Measurements from ENCODE around the gene AEBP2. TPM values are rescaled to one million over a fixed set of nuclear protein-coding genes. Genes with fewer than 3 reads are reported as not detected.

AEBP2 gene
- total and polyA plus RNA-seq, 2 of the 13 experiments (the other 11 are each of a cell fraction or from before 2014, with no cell fraction given) = 9.2 to 17.9 TPM

DNA sequence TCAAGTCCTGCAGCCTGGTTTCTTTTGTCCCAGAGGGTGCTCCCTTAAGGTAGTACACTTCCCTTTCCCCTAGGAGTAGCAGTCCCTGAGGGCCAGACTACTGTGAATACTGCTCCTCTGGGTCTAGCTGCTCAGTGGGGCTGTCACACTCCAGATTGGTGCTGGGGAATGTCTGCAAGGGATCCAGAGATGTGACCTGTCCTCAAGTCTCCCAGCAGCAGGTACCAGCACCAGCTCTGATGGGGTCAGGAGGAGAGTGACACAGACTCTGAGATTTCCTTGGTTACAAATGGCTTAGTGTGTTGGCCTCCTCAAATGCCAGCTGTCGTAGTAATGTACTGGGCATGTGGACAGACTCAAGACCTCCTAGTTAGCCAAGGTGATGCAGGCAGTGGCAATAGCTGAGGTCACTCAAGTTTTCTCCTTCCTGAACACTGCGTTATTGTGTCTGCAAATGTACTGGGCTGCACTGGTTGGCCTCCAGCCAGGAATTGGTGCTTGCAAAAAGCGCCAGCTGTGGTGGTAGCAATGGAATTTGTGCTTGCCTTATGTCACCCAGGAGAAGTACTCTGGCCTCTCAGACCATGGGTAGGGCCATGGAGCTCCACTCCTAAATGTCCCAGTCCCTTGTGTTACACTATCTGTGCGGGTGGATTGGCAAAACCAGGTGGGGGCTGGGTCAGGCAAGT, 36.4 kb upstream of the AEBP2 start (continued):
- TF ChIP-seq ZNF230 (CRISPR knock-in tag; IDR thresholded peaks at IDR 0.05) = no peak; the same call in 1 of the 2 replicates
- no peak for TF ChIP-seq ZNF563 (CRISPR knock-in tag; IDR thresholded peaks at IDR 0.05)
- no peak for TF ChIP-seq ZNF709 (CRISPR knock-in tag; IDR thresholded peaks at IDR 0.05)
- TF ChIP-seq CBFB (CRISPR knock-in tag; IDR thresholded peaks at IDR 0.05) = no peak
- TF ChIP-seq SAP130 (CRISPR knock-in tag; IDR thresholded peaks at IDR 0.05; ENCODE audit: low read depth) = no peak; the same call in 1 of the 2 replicates
- TF ChIP-seq, protein P1, sequence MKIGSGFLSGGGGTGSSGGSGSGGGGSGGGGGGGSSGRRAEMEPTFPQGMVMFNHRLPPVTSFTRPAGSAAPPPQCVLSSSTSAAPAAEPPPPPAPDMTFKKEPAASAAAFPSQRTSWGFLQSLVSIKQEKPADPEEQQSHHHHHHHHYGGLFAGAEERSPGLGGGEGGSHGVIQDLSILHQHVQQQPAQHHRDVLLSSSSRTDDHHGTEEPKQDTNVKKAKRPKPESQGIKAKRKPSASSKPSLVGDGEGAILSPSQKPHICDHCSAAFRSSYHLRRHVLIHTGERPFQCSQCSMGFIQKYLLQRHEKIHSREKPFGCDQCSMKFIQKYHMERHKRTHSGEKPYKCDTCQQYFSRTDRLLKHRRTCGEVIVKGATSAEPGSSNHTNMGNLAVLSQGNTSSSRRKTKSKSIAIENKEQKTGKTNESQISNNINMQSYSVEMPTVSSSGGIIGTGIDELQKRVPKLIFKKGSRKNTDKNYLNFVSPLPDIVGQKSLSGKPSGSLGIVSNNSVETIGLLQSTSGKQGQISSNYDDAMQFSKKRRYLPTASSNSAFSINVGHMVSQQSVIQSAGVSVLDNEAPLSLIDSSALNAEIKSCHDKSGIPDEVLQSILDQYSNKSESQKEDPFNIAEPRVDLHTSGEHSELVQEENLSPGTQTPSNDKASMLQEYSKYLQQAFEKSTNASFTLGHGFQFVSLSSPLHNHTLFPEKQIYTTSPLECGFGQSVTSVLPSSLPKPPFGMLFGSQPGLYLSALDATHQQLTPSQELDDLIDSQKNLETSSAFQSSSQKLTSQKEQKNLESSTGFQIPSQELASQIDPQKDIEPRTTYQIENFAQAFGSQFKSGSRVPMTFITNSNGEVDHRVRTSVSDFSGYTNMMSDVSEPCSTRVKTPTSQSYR (CRISPR knock-in tag; IDR thresholded peaks at IDR 0.05; ENCODE audit: borderline replicate concordance) = no peak
- TF ChIP-seq FOSL2 (CRISPR knock-in tag; IDR thresholded peaks at IDR 0.05) = peak; percentile 44
- TF ChIP-seq GATAD2A (CRISPR knock-in tag; IDR thresholded peaks at IDR 0.05) = 0 out of 2 replicates have a peak, but pooled peaks have one; percentile 22
- TF ChIP-seq NR2F6 (IDR thresholded peaks at IDR 0.05) = no peak
- TF ChIP-seq NR2F6 (CRISPR knock-in tag; IDR thresholded peaks at IDR 0.05) = 0 out of 2 replicates have a peak, but pooled peaks have one; percentile 19
- TF ChIP-seq, protein P2, sequence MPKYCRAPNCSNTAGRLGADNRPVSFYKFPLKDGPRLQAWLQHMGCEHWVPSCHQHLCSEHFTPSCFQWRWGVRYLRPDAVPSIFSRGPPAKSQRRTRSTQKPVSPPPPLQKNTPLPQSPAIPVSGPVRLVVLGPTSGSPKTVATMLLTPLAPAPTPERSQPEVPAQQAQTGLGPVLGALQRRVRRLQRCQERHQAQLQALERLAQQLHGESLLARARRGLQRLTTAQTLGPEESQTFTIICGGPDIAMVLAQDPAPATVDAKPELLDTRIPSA (CRISPR knock-in tag; IDR thresholded peaks at IDR 0.05; ENCODE audit: borderline replicate concordance) = no peak
- TF ChIP-seq POGZ (CRISPR knock-in tag; IDR thresholded peaks at IDR 0.05) = no peak
- TF ChIP-seq, protein P3, sequence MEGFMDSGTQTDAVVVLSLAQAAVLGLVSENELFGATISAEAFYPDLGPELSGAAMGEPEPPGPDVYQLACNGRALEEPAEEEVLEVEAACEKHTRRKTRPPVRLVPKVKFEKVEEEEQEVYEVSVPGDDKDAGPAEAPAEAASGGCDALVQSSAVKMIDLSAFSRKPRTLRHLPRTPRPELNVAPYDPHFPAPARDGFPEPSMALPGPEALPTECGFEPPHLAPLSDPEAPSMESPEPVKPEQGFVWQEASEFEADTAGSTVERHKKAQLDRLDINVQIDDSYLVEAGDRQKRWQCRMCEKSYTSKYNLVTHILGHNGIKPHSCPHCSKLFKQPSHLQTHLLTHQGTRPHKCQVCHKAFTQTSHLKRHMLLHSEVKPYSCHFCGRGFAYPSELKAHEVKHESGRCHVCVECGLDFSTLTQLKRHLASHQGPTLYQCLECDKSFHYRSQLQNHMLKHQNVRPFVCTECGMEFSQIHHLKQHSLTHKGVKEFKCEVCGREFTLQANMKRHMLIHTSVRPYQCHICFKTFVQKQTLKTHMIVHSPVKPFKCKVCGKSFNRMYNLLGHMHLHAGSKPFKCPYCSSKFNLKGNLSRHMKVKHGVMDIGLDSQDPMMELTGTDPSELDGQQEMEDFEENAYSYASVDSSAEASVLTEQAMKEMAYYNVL (CRISPR knock-in tag; IDR thresholded peaks at IDR 0.05; ENCODE audit: borderline replicate concordance) = no peak
- no peak for TF ChIP-seq RFX3 (CRISPR knock-in tag; IDR thresholded peaks at IDR 0.05)
- TF ChIP-seq ZNF879 (CRISPR knock-in tag; IDR thresholded peaks at IDR 0.05) = no peak
- TF ChIP-seq, protein P4, sequence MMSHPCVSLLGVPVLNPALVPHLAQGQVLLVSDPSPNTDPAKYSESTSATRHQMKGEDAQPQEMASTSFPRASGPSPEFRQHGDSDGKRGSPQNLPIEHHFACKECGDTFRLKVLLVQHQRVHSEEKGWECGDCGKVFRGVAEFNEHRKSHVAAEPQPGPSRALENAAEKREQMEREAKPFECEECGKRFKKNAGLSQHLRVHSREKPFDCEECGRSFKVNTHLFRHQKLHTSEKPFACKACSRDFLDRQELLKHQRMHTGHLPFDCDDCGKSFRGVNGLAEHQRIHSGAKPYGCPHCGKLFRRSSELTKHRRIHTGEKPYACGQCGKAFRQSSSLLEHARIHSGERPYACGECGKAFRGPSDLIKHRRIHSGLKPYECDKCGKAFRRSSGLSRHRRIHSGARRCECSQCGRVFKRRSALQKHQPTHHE (CRISPR knock-in tag; IDR thresholded peaks at IDR 0.05; ENCODE audit: borderline replicate concordance) = no peak
- no peak for TF ChIP-seq SP140L (CRISPR knock-in tag; IDR thresholded peaks at IDR 0.05; ENCODE audit: borderline replicate concordance)
- TF ChIP-seq KDM6A (CRISPR knock-in tag; IDR thresholded peaks at IDR 0.05; ENCODE audit: low read depth) = no peak
- TF ChIP-seq CCDC6 (CRISPR knock-in tag; IDR thresholded peaks at IDR 0.05) = no peak
- TF ChIP-seq BCL6 (CRISPR knock-in tag; IDR thresholded peaks at IDR 0.05) = peak; percentile 40; the same call in 1 of the 2 replicates
- no peak for TF ChIP-seq MXD4 (CRISPR knock-in tag; IDR thresholded peaks at IDR 0.05)
- no peak for TF ChIP-seq ZNF839 (CRISPR knock-in tag; IDR thresholded peaks at IDR 0.05; ENCODE audit: borderline replicate concordance)
- TF ChIP-seq ZNF160 (CRISPR knock-in tag; IDR thresholded peaks at IDR 0.05) = no peak
- TF ChIP-seq, protein P5, sequence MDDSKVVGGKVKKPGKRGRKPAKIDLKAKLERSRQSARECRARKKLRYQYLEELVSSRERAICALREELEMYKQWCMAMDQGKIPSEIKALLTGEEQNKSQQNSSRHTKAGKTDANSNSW (CRISPR knock-in tag; IDR thresholded peaks at IDR 0.05; ENCODE audit: borderline replicate concordance) = no peak
- no peak for TF ChIP-seq ZNF232 (CRISPR knock-in tag; IDR thresholded peaks at IDR 0.05; ENCODE audit: borderline replicate concordance)
- no peak for TF ChIP-seq ARNTL (CRISPR knock-in tag; IDR thresholded peaks at IDR 0.05)
